Measurements from ENCODE around the gene NKAIN2. TPM values are rescaled to one million over a fixed set of nuclear protein-coding genes. Genes with fewer than 3 reads are reported as not detected.
"Not testable (repeated sequence)": the region's sequence is repeated elsewhere in the genome, so short reads cannot be mapped to it uniquely, and the experiment has no call there.

NKAIN2 gene
- total RNA-seq, 1 experiment from 2014 or later: not detected

DNA sequence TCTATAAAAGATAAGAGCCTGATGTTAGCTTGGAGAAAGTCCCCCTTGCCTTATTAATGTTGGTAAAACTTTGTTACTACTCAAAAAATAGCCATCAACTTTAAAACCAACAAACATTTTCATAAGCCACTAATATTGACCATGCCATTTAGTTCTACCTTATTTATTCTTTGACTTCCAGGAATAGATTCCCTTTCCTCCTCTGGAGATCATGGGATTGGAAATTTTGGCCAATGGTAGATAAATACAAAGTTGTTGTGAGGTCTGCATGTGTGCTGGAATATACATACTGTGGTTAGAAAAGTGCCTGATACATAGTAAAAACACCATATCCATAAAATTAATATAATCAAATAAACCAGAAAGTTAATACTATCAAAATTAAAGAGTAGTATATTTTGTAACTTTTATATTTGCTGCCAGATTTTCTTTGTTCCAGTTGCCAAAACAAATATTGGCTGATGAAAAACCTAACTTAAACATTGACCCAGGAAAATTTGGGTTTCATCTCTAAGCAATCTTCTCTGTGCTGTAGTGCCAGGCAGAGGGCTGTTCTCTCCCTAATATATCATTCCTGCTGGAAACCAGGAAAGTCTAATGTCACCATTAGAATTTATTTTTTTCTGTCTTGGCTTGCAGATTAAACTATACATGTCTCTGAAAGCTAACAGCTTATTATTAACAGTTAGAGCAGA lies 169.1 kb downstream of the NKAIN2 start:
- no peak for DNase-seq (ENCODE audit: low read depth in 1 of 2, low spot score in 2 of 2)
- no peak overlapping the region for H3K27ac ChIP-seq
- no peaks in the 10 kb centered on the region for H3K27me3 ChIP-seq (replicated peaks)
- no peaks in the 10 kb centered on the region for H3K36me3 ChIP-seq
- H3K9me3 ChIP-seq (replicated peaks): no peaks in the 10 kb centered on the region
- no peaks in the 10 kb centered on the region for H3K4me1 ChIP-seq (replicated peaks)
- no peak overlapping the region for H3K4me3 ChIP-seq

GRCh38 chr6:123980311-123980710 lies 176.6 kb downstream of the NKAIN2 start:
- Histone ChIP-seq H3K27ac (no peak overlapping the region), H3K4me3 (no peak overlapping the region)

GRCh38 chr6:123986938-123987337 lies 183.3 kb downstream of the NKAIN2 start:
- H3K9me3 ChIP-seq (replicated peaks): no peaks in the 10 kb centered on the region
- H3K4me1 ChIP-seq (replicated peaks): no peaks in the 10 kb centered on the region
- no peak for DNase-seq (ENCODE audit: low read depth in 1 of 2, low spot score in 2 of 2)
- H3K36me3 ChIP-seq: no peaks in the 10 kb centered on the region
- H3K4me3 ChIP-seq: no peak overlapping the region
- H3K27me3 ChIP-seq (replicated peaks): peaks cover 3% of the 10 kb centered on the region; the same call in 1 of the 2 replicates
- H3K27ac ChIP-seq: no peak overlapping the region

More at GRCh38 chr6:123980311-123980710, 176.6 kb downstream of the NKAIN2 start:
- H3K4me1 ChIP-seq (replicated peaks): no peaks in the 10 kb centered on the region
- no peak for DNase-seq (ENCODE audit: low read depth in 1 of 2, low spot score in 2 of 2)
- no peaks in the 10 kb centered on the region for H3K36me3 ChIP-seq
- H3K9me3 ChIP-seq (replicated peaks): no peaks in the 10 kb centered on the region
- H3K27me3 ChIP-seq (replicated peaks): peaks cover 10% of the 10 kb centered on the region; the same call in 1 of the 2 replicates

GRCh38 chr6:123989918-123990317 lies 186.3 kb downstream of the NKAIN2 start:
- H3K27ac ChIP-seq; DNase-seq (ENCODE audit: low read depth in 1 of 2, low spot score in 2 of 2); H3K9me3 ChIP-seq (replicated peaks); H3K27me3 ChIP-seq (replicated peaks); H3K4me1 ChIP-seq (replicated peaks); H3K36me3 ChIP-seq; H3K4me3 ChIP-seq: not testable (repeated sequence)

GRCh38 chr6:123990376-123990775 lies 186.7 kb downstream of the NKAIN2 start:
- H3K9me3 ChIP-seq (replicated peaks): no peaks in the 10 kb centered on the region
- H3K27ac ChIP-seq: no peak overlapping the region
- no peaks in the 10 kb centered on the region for H3K36me3 ChIP-seq
- DNase-seq (ENCODE audit: low read depth in 1 of 2, low spot score in 2 of 2): no peak
- no peak overlapping the region for H3K4me3 ChIP-seq
- H3K27me3 ChIP-seq (replicated peaks): peaks cover 3% of the 10 kb centered on the region; the same call in 1 of the 2 replicates
- no peaks in the 10 kb centered on the region for H3K4me1 ChIP-seq (replicated peaks)

DNA sequence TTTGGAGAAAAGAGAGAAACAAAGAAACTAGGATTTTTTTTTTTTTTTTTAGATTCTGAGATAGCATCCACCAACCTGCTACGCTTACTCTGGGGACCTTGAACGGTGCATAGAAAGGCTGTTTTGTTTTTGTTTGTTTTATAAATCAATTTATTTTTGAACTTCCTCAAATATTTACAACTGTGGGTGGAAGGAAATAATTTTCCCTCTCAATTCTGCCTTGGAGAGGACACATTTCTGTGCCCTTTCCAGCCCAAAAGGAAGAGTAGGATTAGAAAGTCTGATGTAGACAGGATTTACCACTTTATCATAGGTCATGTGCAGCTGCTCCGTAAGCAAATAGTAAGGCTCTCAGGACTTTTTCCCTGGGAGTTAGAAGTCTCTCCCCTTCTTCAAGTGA lies 190.5 kb downstream of the NKAIN2 start:
- DNase-seq (ENCODE audit: low read depth in 1 of 2, low spot score in 2 of 2): no peak
- H3K27ac ChIP-seq: no peak overlapping the region
- no peak overlapping the region for H3K4me3 ChIP-seq
- H3K9me3 ChIP-seq (replicated peaks): no peaks in the 10 kb centered on the region
- no peaks in the 10 kb centered on the region for H3K4me1 ChIP-seq (replicated peaks)
- H3K27me3 ChIP-seq (replicated peaks): no peaks in the 10 kb centered on the region
- no peaks in the 10 kb centered on the region for H3K36me3 ChIP-seq

GRCh38 chr6:123994891-123995635 lies 191.4 kb downstream of the NKAIN2 start:
- no peak overlapping the region for H3K27ac ChIP-seq
- no peaks in the 10 kb centered on the region for H3K27me3 ChIP-seq (replicated peaks)
- DNase-seq (ENCODE audit: low read depth in 1 of 2, low spot score in 2 of 2): no peak
- H3K36me3 ChIP-seq: no peaks in the 10 kb centered on the region
- no peaks in the 10 kb centered on the region for H3K4me1 ChIP-seq (replicated peaks)
- H3K4me3 ChIP-seq: no peak overlapping the region
- no peaks in the 10 kb centered on the region for H3K9me3 ChIP-seq (replicated peaks)

- Histone ChIP-seq H3K27ac (no peak overlapping the region), H3K36me3 (no peaks in the 10 kb centered on the region), H3K9me3 (replicated peaks) (no peaks in the 10 kb centered on the region), H3K4me1 (replicated peaks) (no peaks in the 10 kb centered on the region), H3K27me3 (replicated peaks) (no peaks in the 10 kb centered on the region), H3K4me3 (no peak overlapping the region)
- no peak for DNase-seq (ENCODE audit: low read depth in 1 of 2, low spot score in 2 of 2)
Measured at GRCh38 chr6:123997223-123997622, 193.6 kb downstream of the NKAIN2 start.

DNA sequence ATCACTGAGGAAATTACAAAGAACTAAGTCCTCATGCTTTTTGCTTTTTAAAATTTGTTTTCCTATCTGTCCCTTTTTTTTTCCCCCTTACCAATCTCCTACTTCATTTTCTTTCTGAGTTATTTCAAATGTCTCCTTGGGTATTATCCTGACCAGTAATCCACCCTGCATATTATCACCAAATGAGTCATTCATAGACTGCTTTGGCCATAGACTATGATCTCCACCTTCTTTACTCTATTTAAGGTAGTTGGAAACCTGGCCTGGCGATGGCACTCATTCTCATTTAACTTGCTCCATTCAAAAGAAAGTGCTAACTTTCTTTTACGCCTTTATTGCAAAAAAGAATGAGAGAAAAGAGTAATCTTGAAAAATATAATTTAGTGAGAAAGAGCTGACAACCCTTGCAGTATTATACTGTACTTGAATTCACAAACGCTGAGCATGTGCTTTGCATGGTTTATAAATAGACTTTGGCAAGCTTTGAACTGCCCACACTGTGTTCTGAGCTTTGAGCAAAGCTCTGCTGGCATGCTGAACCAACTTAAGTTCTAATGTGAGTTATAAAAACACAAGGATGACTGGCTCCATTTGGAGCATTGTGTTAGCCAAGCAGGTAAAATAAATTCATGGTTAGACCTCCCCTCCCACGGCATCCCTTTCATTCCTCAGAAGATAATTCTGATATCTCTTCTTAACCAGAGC lies 198.9 kb downstream of the NKAIN2 start:
- DNase-seq (ENCODE audit: low read depth in 1 of 2, low spot score in 2 of 2): no peak
- Histone ChIP-seq H3K9me3 (replicated peaks) (no peaks in the 10 kb centered on the region), H3K4me1 (replicated peaks) (no peaks in the 10 kb centered on the region), H3K4me3 (no peak overlapping the region), H3K27ac (no peak overlapping the region), H3K36me3 (no peaks in the 10 kb centered on the region), H3K27me3 (replicated peaks) (no peaks in the 10 kb centered on the region)

GRCh38 chr6:124007266-124007665 lies 203.6 kb downstream of the NKAIN2 start:
- Histone ChIP-seq H3K9me3 (replicated peaks) (no peaks in the 10 kb centered on the region), H3K4me1 (replicated peaks) (no peaks in the 10 kb centered on the region), H3K36me3 (no peaks in the 10 kb centered on the region), H3K4me3 (no peak overlapping the region), H3K27me3 (replicated peaks) (no peaks in the 10 kb centered on the region), H3K27ac (no peak overlapping the region)
- no peak for DNase-seq (ENCODE audit: low read depth in 1 of 2, low spot score in 2 of 2)

- H3K27me3 ChIP-seq (replicated peaks): no peaks in the 10 kb centered on the region
- H3K4me1 ChIP-seq (replicated peaks): no peaks in the 10 kb centered on the region
- no peak overlapping the region for H3K27ac ChIP-seq
- no peaks in the 10 kb centered on the region for H3K36me3 ChIP-seq
- no peak for DNase-seq (ENCODE audit: low read depth in 1 of 2, low spot score in 2 of 2)
- no peak overlapping the region for H3K4me3 ChIP-seq
- no peaks in the 10 kb centered on the region for H3K9me3 ChIP-seq (replicated peaks)
Measured at GRCh38 chr6:124008000-124008987, 204.6 kb downstream of the NKAIN2 start.

DNA sequence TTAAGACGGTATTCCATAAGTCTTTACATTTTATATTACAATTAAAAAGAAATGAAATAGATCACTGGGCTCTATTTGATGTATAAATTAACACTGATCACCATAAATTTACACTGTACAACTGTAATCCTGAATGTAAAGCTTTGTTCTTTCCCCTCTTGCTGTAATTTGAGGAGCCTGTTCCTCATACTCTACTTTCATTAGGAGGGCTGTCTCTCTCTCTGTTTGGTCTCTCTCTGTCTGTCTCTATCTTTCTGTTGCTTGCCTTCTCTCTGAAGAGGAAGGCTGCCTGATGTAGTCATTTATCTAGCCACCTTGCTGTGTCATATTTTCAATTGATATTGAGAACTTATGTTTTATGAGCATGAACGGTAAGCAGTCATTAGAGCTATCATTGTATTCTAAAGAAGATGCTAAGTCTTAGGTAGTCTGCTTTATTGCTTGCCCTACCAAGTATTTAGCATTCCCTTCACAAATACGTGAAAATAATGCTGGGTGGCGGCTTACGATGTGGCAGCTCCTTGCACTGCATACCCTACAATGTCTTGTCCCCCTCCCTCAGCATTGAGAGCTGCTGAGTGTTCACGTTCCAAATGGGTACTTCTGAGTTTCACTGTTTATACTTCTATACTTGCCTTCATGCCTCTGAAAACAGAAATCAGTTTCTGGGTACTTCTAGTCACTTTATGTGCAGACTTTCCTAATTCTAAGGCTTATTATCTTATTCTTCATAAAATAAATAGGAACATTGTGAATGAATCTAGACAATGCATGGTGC lies 205.5 kb downstream of the NKAIN2 start:
- Histone ChIP-seq H3K27ac (no peak overlapping the region), H3K4me1 (replicated peaks) (no peaks in the 10 kb centered on the region), H3K4me3 (no peak overlapping the region), H3K27me3 (replicated peaks) (no peaks in the 10 kb centered on the region), H3K36me3 (no peaks in the 10 kb centered on the region), H3K9me3 (replicated peaks) (no peaks in the 10 kb centered on the region)
- DNase-seq (ENCODE audit: low read depth in 1 of 2, low spot score in 2 of 2): no peak
